RWPE2 (cell line): ENCODE results near the gene KIF26B.

ENCODE experiments used
- ATAC-seq: fragments of 200-7000 bp; cut with Tn5 transposase; 3 replicates; pipeline ENCODE4 v1.9.1; 2021; ENCODE audit warnings: low read depth
- DNase-seq: peaks from one replicate; pipeline ENCODE4 v3.0.0-alpha.2; 2020; ENCODE audit warnings: low spot score
- H3K27ac ChIP-seq: fragments of 450-650 bp; 2 replicates; pipeline ENCODE4 v1.5.1; 2017; ENCODE audit warnings: mild to moderate bottlenecking; ENCODE audit not compliant: poor library complexity, severe bottlenecking
- H3K27me3 ChIP-seq: fragments of 250-450 bp; sonication (Bioruptor Pico); 2 replicates; pipeline ENCODE4 v1.5.1; 2021; ENCODE audit warnings: mild to moderate bottlenecking, moderate library complexity; ENCODE audit not compliant: insufficient read depth, poor library complexity, severe bottlenecking
- H3K36me3 ChIP-seq: fragments of 250-450 bp; sonication (Bioruptor Pico); 2 replicates; pipeline ENCODE4 v1.5.1; 2020; ENCODE audit warnings: low read depth, mild to moderate bottlenecking, moderate library complexity
- H3K4me1 ChIP-seq: fragments of 250-450 bp; sonication (Bioruptor Pico); 2 replicates; pipeline ENCODE4 v1.5.1; 2021; ENCODE audit warnings: mild to moderate bottlenecking, moderate library complexity; ENCODE audit not compliant: insufficient read depth, poor library complexity, severe bottlenecking
- H3K4me3 ChIP-seq: fragments of 250-450 bp; sonication (Bioruptor Pico); 2 replicates; pipeline ENCODE4 v1.5.1; 2021; ENCODE audit warnings: mild to moderate bottlenecking, moderate library complexity; ENCODE audit not compliant: severe bottlenecking
- H3K9me3 ChIP-seq: fragments of 250-450 bp; sonication (Bioruptor Pico); 2 replicates; pipeline ENCODE4 v1.5.1; 2021; ENCODE audit warnings: mild to moderate bottlenecking, moderate library complexity; ENCODE audit not compliant: severe bottlenecking
- TF ChIP-seq, protein P1 (sequence below): fragments of 450-650 bp; IDR thresholded peaks from one replicate; pipeline ENCODE4 v1.5.1; 2017; ENCODE audit warnings: mild to moderate bottlenecking, moderate library complexity; ENCODE audit not compliant: poor library complexity, severe bottlenecking

Gene KIF26B

GRCh38 chr1:245589316-245589715 is 434.5 kb downstream of the KIF26B start:
- DNase-seq (no peak), ATAC-seq (no peak)
- H3K9me3 ChIP-seq: no peaks in the 10 kb centered on the region
- H3K27me3 ChIP-seq: no peaks in the 10 kb centered on the region
- TF ChIP-seq, protein P1, sequence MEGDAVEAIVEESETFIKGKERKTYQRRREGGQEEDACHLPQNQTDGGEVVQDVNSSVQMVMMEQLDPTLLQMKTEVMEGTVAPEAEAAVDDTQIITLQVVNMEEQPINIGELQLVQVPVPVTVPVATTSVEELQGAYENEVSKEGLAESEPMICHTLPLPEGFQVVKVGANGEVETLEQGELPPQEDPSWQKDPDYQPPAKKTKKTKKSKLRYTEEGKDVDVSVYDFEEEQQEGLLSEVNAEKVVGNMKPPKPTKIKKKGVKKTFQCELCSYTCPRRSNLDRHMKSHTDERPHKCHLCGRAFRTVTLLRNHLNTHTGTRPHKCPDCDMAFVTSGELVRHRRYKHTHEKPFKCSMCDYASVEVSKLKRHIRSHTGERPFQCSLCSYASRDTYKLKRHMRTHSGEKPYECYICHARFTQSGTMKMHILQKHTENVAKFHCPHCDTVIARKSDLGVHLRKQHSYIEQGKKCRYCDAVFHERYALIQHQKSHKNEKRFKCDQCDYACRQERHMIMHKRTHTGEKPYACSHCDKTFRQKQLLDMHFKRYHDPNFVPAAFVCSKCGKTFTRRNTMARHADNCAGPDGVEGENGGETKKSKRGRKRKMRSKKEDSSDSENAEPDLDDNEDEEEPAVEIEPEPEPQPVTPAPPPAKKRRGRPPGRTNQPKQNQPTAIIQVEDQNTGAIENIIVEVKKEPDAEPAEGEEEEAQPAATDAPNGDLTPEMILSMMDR: no peak
- no peaks in the 10 kb centered on the region for H3K36me3 ChIP-seq
- no peak overlapping the region for H3K4me3 ChIP-seq
- H3K27ac ChIP-seq: no peak overlapping the region
- no peaks in the 10 kb centered on the region for H3K4me1 ChIP-seq

GRCh38 chr1:245589906-245590305 is 435.1 kb downstream of the KIF26B start:
- no peak for ATAC-seq
- TF ChIP-seq, protein P1: no peak
- Histone ChIP-seq H3K4me1 (no peaks in the 10 kb centered on the region), H3K27ac (no peak overlapping the region), H3K27me3 (no peaks in the 10 kb centered on the region), H3K36me3 (no peaks in the 10 kb centered on the region), H3K4me3 (no peak overlapping the region), H3K9me3 (no peaks in the 10 kb centered on the region)
- DNase-seq: no peak

GRCh38 chr1:245590726-245591125 is 435.9 kb downstream of the KIF26B start:
- no peak overlapping the region for H3K27ac ChIP-seq
- no peak for DNase-seq
- H3K9me3 ChIP-seq: no peaks in the 10 kb centered on the region
- H3K4me1 ChIP-seq: no peaks in the 10 kb centered on the region
- ATAC-seq: no peak
- H3K36me3 ChIP-seq: no peaks in the 10 kb centered on the region
- no peak overlapping the region for H3K4me3 ChIP-seq
- TF ChIP-seq, protein P1: no peak
- H3K27me3 ChIP-seq: no peaks in the 10 kb centered on the region

GRCh38 chr1:245591346-245592188 is 436.8 kb downstream of the KIF26B start:
- no peak for ATAC-seq

DNA sequence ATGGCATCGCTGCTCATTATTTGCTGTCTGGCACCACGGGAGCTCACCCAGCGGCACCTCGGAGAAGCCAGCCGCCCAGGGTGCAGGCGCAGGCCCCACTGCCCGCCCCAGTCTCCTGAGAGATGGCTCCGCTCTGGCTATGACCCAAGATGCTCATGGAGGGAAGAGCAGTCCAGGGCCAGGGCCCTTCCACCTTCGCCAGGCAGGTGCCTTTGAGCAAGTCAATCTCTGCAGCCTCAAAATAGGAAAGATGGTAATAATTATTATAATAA is 437.3 kb downstream of the KIF26B start:
- H3K36me3 ChIP-seq: no peaks in the 10 kb centered on the region
- ATAC-seq: no peak
- TF ChIP-seq, protein P1: no peak

More at GRCh38 chr1:245591346-245592188, 436.8 kb downstream of the KIF26B start:
- H3K9me3 ChIP-seq: no peaks in the 10 kb centered on the region
- H3K4me3 ChIP-seq: no peak overlapping the region
- H3K27ac ChIP-seq: no peak overlapping the region
- TF ChIP-seq, protein P1: no peak
- H3K36me3 ChIP-seq: no peaks in the 10 kb centered on the region
- no peak for DNase-seq
- no peaks in the 10 kb centered on the region for H3K27me3 ChIP-seq
- no peaks in the 10 kb centered on the region for H3K4me1 ChIP-seq

More for the DNA sequence above, 437.3 kb downstream of the KIF26B start:
- no peak for DNase-seq
- Histone ChIP-seq H3K27me3 (no peaks in the 10 kb centered on the region), H3K4me3 (no peak overlapping the region), H3K27ac (no peak overlapping the region), H3K9me3 (no peaks in the 10 kb centered on the region), H3K4me1 (no peaks in the 10 kb centered on the region)
